ENCODE data around the gene PAPSS2.
"Not testable (repeated sequence)": the region's sequence is repeated elsewhere in the genome, so short reads cannot be mapped to it uniquely, and the experiment has no call there.

Gene PAPSS2

GRCh38 chr10:87642988-87643387, 16.7 kb upstream of the PAPSS2 start:
- no peak for DNase-seq (ENCODE audit: low read depth)

- DNase-seq (ENCODE audit: low read depth), result no peak
Observed at GRCh38 chr10:87643920-87644319, 15.8 kb upstream of the PAPSS2 start.

- not testable (repeated sequence) for DNase-seq (ENCODE audit: low read depth)
Observed at GRCh38 chr10:87644500-87644899, 15.2 kb upstream of the PAPSS2 start.

GRCh38 chr10:87646192-87646909, 13.3 kb upstream of the PAPSS2 start:
- DNase-seq (ENCODE audit: low read depth), result no peak

GRCh38 chr10:87646935-87647334, 12.7 kb upstream of the PAPSS2 start:
- no peak for DNase-seq (ENCODE audit: low read depth)

GRCh38 chr10:87650838-87651589, 8.7 kb upstream of the PAPSS2 start:
- DNase-seq (ENCODE audit: low read depth), result no peak

- DNase-seq (ENCODE audit: low read depth), result no peak
Observed at GRCh38 chr10:87651801-87652200, 7.9 kb upstream of the PAPSS2 start.

GRCh38 chr10:87652261-87652660, 7.4 kb upstream of the PAPSS2 start:
- DNase-seq (ENCODE audit: low read depth), result no peak

- no peak for DNase-seq (ENCODE audit: low read depth)
Observed at GRCh38 chr10:87654212-87654611, 5.5 kb upstream of the PAPSS2 start.

- DNase-seq (ENCODE audit: low read depth), result no peak
Observed at GRCh38 chr10:87656431-87657072, 3.1 kb upstream of the PAPSS2 start.

GRCh38 chr10:87657371-87657770, 2.3 kb upstream of the PAPSS2 start:
- DNase-seq (ENCODE audit: low read depth), result no peak

- DNase-seq (ENCODE audit: low read depth), result no peak
Observed at GRCh38 chr10:87658321-87658795, 1.3 kb upstream of the PAPSS2 start.

- no peak for DNase-seq (ENCODE audit: low read depth)
Observed at GRCh38 chr10:87658858-87659555, 671 bp upstream of the PAPSS2 start.

- no peak for DNase-seq (ENCODE audit: low read depth)
Observed at GRCh38 chr10:87660484-87661133, 931 bp downstream of the PAPSS2 start.

- DNase-seq (ENCODE audit: low read depth), result no peak
Observed at GRCh38 chr10:87661861-87662785, 2.4 kb downstream of the PAPSS2 start.

GRCh38 chr10:87664276-87664701, 4.6 kb downstream of the PAPSS2 start:
- no peak for DNase-seq (ENCODE audit: low read depth)

GRCh38 chr10:87667493-87667892, 7.8 kb downstream of the PAPSS2 start:
- DNase-seq (ENCODE audit: low read depth), result no peak

GRCh38 chr10:87668324-87669074, 8.8 kb downstream of the PAPSS2 start:
- DNase-seq (ENCODE audit: low read depth), result no peak

GRCh38 chr10:87669752-87670151, 10.1 kb downstream of the PAPSS2 start:
- DNase-seq (ENCODE audit: low read depth), result no peak

- no peak for DNase-seq (ENCODE audit: low read depth)
Observed at GRCh38 chr10:87670586-87670985, 10.9 kb downstream of the PAPSS2 start.

Measured in stimulated activated CD8-positive, alpha-beta memory T cell treated with anti-CD3 and anti-CD28 coated beads, Interleukin-12 subunit alpha, Interleukin-12 subunit beta, amount 100 ng/mL, for 4 hours (primary cell).